HEK293T (cell line): ENCODE data around the gene PLCB1.

ENCODE experiments used
- ARNT ChIP-seq: fragments of 450-650 bp; IDR thresholded peaks from 2 replicates; pipeline ENCODE4 v1.6.1; 2017; ENCODE audit warnings: mild to moderate bottlenecking
- ELF4 ChIP-seq: fragments of 450-650 bp; IDR thresholded peaks from 2 replicates; pipeline ENCODE4 v1.6.1; 2017; ENCODE audit warnings: antibody characterized with exemption
- FOXA1 ChIP-seq: fragments of 450-650 bp; IDR thresholded peaks from 2 replicates; pipeline ENCODE4 v1.6.1; 2016; ENCODE audit warnings: mild to moderate bottlenecking
- FOXK2 ChIP-seq: fragments of 450-650 bp; IDR thresholded peaks from 2 replicates; pipeline ENCODE4 v1.6.1; 2016; ENCODE audit warnings: mild to moderate bottlenecking
- FOXM1 ChIP-seq: fragments of 450-650 bp; IDR thresholded peaks from 2 replicates; pipeline ENCODE4 v1.6.1; 2017; ENCODE audit warnings: mild to moderate bottlenecking, borderline replicate concordance
- HDGF ChIP-seq: fragments of 450-650 bp; IDR thresholded peaks from 2 replicates; pipeline ENCODE4 v1.6.1; 2017; ENCODE audit warnings: antibody characterized with exemption, borderline replicate concordance
- LEF1 ChIP-seq: fragments of 450-650 bp; IDR thresholded peaks from 2 replicates; pipeline ENCODE4 v1.6.1; 2017; ENCODE audit warnings: mild to moderate bottlenecking, borderline replicate concordance
- NFRKB ChIP-seq: fragments of 450-650 bp; IDR thresholded peaks from 2 replicates; pipeline ENCODE4 v1.6.1; 2016; ENCODE audit warnings: mild to moderate bottlenecking, moderate library complexity
- SP1 ChIP-seq: fragments of 450-650 bp; IDR thresholded peaks from 2 replicates; pipeline ENCODE4 v1.6.1; 2017
- SUZ12 ChIP-seq: fragments of 450-650 bp; IDR thresholded peaks from 2 replicates; pipeline ENCODE4 v1.6.1; 2016; ENCODE audit warnings: mild to moderate bottlenecking
- TARDBP ChIP-seq: fragments of 450-650 bp; IDR thresholded peaks from 2 replicates; pipeline ENCODE4 v1.6.1; 2016
- ZNF384 ChIP-seq: fragments of 450-650 bp; IDR thresholded peaks from 2 replicates; pipeline ENCODE4 v1.6.1; 2016

GRCh38 chr20:8352486-8352885 lies 220.4 kb downstream of the PLCB1 start:
- TF ChIP-seq ZNF384 (no peak), FOXM1 (no peak), SP1 (no peak), FOXK2 (no peak), TARDBP (no peak), ARNT (no peak), LEF1 (no peak), FOXA1 (no peak), ELF4 (no peak), NFRKB (no peak), HDGF (no peak), SUZ12 (no peak)
